HCT116 (cell line): Measurements from ENCODE around the gene USP15. TPM values are rescaled to one million over a fixed set of nuclear protein-coding genes. Genes with fewer than 3 reads are reported as not detected.

Source experiments
- ATAC-seq: fragments of 200-7000 bp; cut with Tn5 transposase; 2 replicates; pipeline ENCODE4 v1.9.1; 2020; ENCODE audit warnings: mild to moderate bottlenecking, moderate library complexity
- BruUV-seq: library from RNA; stranded (reverse); fragments of 400-500 nt; replicated peaks from 2 replicates; lab custom pipeline; 2021; lab: Mats Ljungman, UMichigan
- CTCF ChIA-PET: fragments of 300-600 bp; sonication (Branson Sonifier 250); formaldehyde crosslinking; loops from one replicate; lab custom pipeline; 2021; ENCODE audit warnings: antibody characterized with exemption; lab: Charles Lee
- POLR2A ChIA-PET: fragments of 300-600, 350-600 bp; sonication (Branson Sonifier 250); formaldehyde crosslinking; loops from one replicate; lab custom pipeline; 2021; ENCODE audit warnings: antibody characterized with exemption; lab: Charles Lee
- RAD21 ChIA-PET, 2 experiments: fragments of 300-600 bp; sonication (Branson Sonifier 250); formaldehyde crosslinking; loops; one replicate each; lab custom pipeline; 2023; ENCODE audit warnings: low total read pairs in 2 of 2; ENCODE audit not compliant: uncharacterized antibody in 2 of 2, unreplicated experiment in 2 of 2, low non-redundant PET in 1 of 2; lab: Charles Lee
- DNase-seq: peaks from one replicate; pipeline ENCODE4 v3.0.0-alpha.2; 2010; ENCODE audit warnings: low read depth, low spot score
- H2AFZ ChIP-seq: fragments of 200-600 bp; shearing (Covaris generic), sonication (generic); 2 replicates; pipeline ENCODE4 v1.6.1; 2017; ENCODE audit warnings: low read depth, mixed run types, mixed read lengths, antibody characterized with exemption, low read length; ENCODE audit not compliant: poor library complexity, severe bottlenecking
- H3K27ac ChIP-seq: 2 replicates; pipeline ENCODE4 v1.5.1; 2012; ENCODE audit warnings: low read depth, low read length
- H3K27me3 ChIP-seq: fragments of 200-600 bp; sonication (generic); 2 replicates; pipeline ENCODE4 v1.6.1; 2016; ENCODE audit warnings: mixed run types, low read length, mixed read lengths; ENCODE audit not compliant: insufficient read depth
- H3K36me3 ChIP-seq, 2 experiments: fragments of 200-500 bp in 1 of 2; fragments of 200-600 bp in 1 of 2; sonication (Bioruptor generic) in 1 of 2; sonication (generic) in 1 of 2; 2 replicates each; pipeline versions ENCODE4 v1.5.1 to v1.6.1; 2014 to 2016; ENCODE audit warnings: low read length in 2 of 2, inconsistent platforms in 1 of 2, mixed read lengths in 1 of 2, mixed run types in 1 of 2; ENCODE audit not compliant: insufficient read depth in 2 of 2, control insufficient read depth in 1 of 2
- H3K4me1 ChIP-seq, 2 experiments: fragments of 200-600 bp in 1 of 2; sonication (generic) in 1 of 2; 2 replicates each; pipeline versions ENCODE4 v1.5.1 to v1.6.1; 2012 to 2017; ENCODE audit warnings: low read length in 2 of 2, inconsistent platforms in 1 of 2, mild to moderate bottlenecking in 1 of 2, mixed read lengths in 1 of 2, mixed run types in 1 of 2, moderate library complexity in 1 of 2; ENCODE audit not compliant: insufficient read depth in 2 of 2, control insufficient read depth in 1 of 2
- H3K4me2 ChIP-seq: fragments of 200-600 bp; sonication (generic); 2 replicates; pipeline ENCODE4 v1.6.1; 2017; ENCODE audit warnings: mixed run types, low read length, mixed read lengths
- H3K4me3 ChIP-seq, 2 experiments: fragments of 200-600 bp in 1 of 2; sonication (generic) in 1 of 2; replicated peaks in 1 of 2; 2 replicates each; pipeline ENCODE4 v1.5.1; 2011 to 2016; ENCODE audit warnings: low read length in 2 of 2, control low read depth in 1 of 2, low read depth in 1 of 2, mild to moderate bottlenecking in 1 of 2, mixed read lengths in 1 of 2, mixed run types in 1 of 2
- H3K79me2 ChIP-seq: fragments of 200-600 bp; sonication (generic); 2 replicates; pipeline ENCODE4 v1.6.1; 2017; ENCODE audit warnings: mild to moderate bottlenecking, mixed run types, low read length, moderate library complexity, mixed read lengths; ENCODE audit not compliant: insufficient read depth
- H3K9ac ChIP-seq: fragments of 200-600 bp; sonication (generic); 2 replicates; pipeline ENCODE4 v1.6.1; 2016; ENCODE audit warnings: low read length, mixed read lengths
- H3K9me2 ChIP-seq: fragments of 200-600 bp; sonication (generic), shearing (Covaris generic); 2 replicates; pipeline ENCODE4 v1.6.1; 2017; ENCODE audit warnings: mixed run types, mild to moderate bottlenecking, moderate library complexity; ENCODE audit not compliant: insufficient read depth
- H3K9me3 ChIP-seq, 2 experiments: fragments of 200-500 bp in 1 of 2; fragments of 200-600 bp in 1 of 2; sonication (Bioruptor generic) in 1 of 2; sonication (generic) in 1 of 2; 2 replicates each; pipeline ENCODE4 v1.6.1; 2014 to 2017; ENCODE audit warnings: low read length in 2 of 2, mixed read lengths in 2 of 2, inconsistent platforms in 1 of 2, low read depth in 1 of 2, mild to moderate bottlenecking in 1 of 2, mixed run types in 1 of 2, moderate library complexity in 1 of 2; ENCODE audit not compliant: control insufficient read depth in 1 of 2, insufficient read depth in 1 of 2
- H4K20me1 ChIP-seq: fragments of 200-600 bp; sonication (generic), shearing (Covaris generic); 2 replicates; pipeline ENCODE4 v1.6.1; 2017; ENCODE audit warnings: mixed run types, mild to moderate bottlenecking, moderate library complexity; ENCODE audit not compliant: insufficient read depth
- CBX3 ChIP-seq: IDR thresholded peaks from 2 replicates; pipeline ENCODE4 v1.6.1; 2012; ENCODE audit warnings: low read depth
- CTCF ChIP-seq, 3 experiments: fragments of 200-600 bp in 1 of 3; sonication (generic) in 1 of 3; IDR thresholded peaks in 2 of 3; conservative IDR thresholded peaks in 1 of 3; 2 replicates each; pipeline ENCODE4 v1.5.1; 2012 to 2017; ENCODE audit warnings: low read depth in 2 of 3, low read length in 2 of 3, antibody characterized with exemption in 1 of 3, borderline replicate concordance in 1 of 3, control low read depth in 1 of 3, mild to moderate bottlenecking in 1 of 3, mixed read lengths in 1 of 3, mixed run types in 1 of 3, moderate library complexity in 1 of 3; ENCODE audit not compliant: insufficient read depth in 1 of 3
- ELF1 ChIP-seq: IDR thresholded peaks from 2 replicates; pipeline ENCODE4 v1.6.1; 2012; ENCODE audit warnings: low read depth, borderline replicate concordance
- FOSL1 ChIP-seq: IDR thresholded peaks from 2 replicates; pipeline ENCODE4 v1.6.1; 2012; ENCODE audit warnings: low read depth
- POLR2A ChIP-seq: IDR thresholded peaks from 2 replicates; pipeline ENCODE4 v1.7.0; 2011; ENCODE audit warnings: borderline replicate concordance; ENCODE audit not compliant: insufficient read depth, insufficient read length; ENCODE audit errors: extremely low read depth
- RAD21 ChIP-seq: IDR thresholded peaks from 2 replicates; pipeline ENCODE4 v1.6.1; 2012; ENCODE audit warnings: low read depth, mild to moderate bottlenecking
- SIN3A ChIP-seq: IDR thresholded peaks from 2 replicates; pipeline ENCODE4 v1.6.1; 2012; ENCODE audit warnings: low read depth
- SP1 ChIP-seq: IDR thresholded peaks from 2 replicates; pipeline ENCODE4 v1.6.1; 2012; ENCODE audit warnings: low read depth
- TCF7L2 ChIP-seq: IDR thresholded peaks from 2 replicates; pipeline ENCODE4 v1.7.0; 2011; ENCODE audit warnings: borderline replicate concordance, inconsistent platforms; ENCODE audit not compliant: insufficient read depth, insufficient read length; ENCODE audit errors: extremely low read depth
- YY1 ChIP-seq: IDR thresholded peaks from 2 replicates; pipeline ENCODE4 v1.6.1; 2011; ENCODE audit warnings: low read length, low read depth, moderate library complexity, mild to moderate bottlenecking; ENCODE audit not compliant: insufficient replicate concordance; ENCODE audit errors: extremely low read depth
- ZNF274 ChIP-seq: fragments of 200-500 bp; sonication (Bioruptor generic); IDR thresholded peaks from 2 replicates; pipeline ENCODE4 v1.6.1; 2014; ENCODE audit warnings: mild to moderate bottlenecking, low read depth, low read length, inconsistent platforms
- intact Hi-C: fragments of 100-400 bp; cut with micrococcal nuclease; formaldehyde crosslinking; loops from 2 replicates; pipeline ENCODE4 v1.10.0; 2022
- total RNA-seq: library from RNA; stranded (reverse); gene quantifications from one replicate; pipeline ENCODE4 v1.2.1, GENCODE V29; 2021; ENCODE audit not compliant: unreplicated experiment
- TF ChIP-seq, protein P1 (sequence below): IDR thresholded peaks from 2 replicates; pipeline ENCODE4 v1.6.1; 2012

The USP15 gene
- total RNA-seq, 1 experiment from 2014 or later, result 49.5 TPM

- H3K36me3 ChIP-seq, result no peaks in the 10 kb centered on the region
- H3K4me2 ChIP-seq, result no peak overlapping the region
- ATAC-seq (no peak), DNase-seq (no peak)
- no peaks in the 10 kb centered on the region for H3K27me3 ChIP-seq
- no peak overlapping the region for H3K4me3 ChIP-seq
- no peaks in the 10 kb centered on the region for H4K20me1 ChIP-seq
- no peaks in the 10 kb centered on the region for H3K4me1 ChIP-seq
- no peak overlapping the region for H3K9ac ChIP-seq
- ChIA-PET POLR2A (no interaction called here), CTCF (no interaction called here)
- no peaks in the 10 kb centered on the region for H3K9me3 ChIP-seq
- no peak overlapping the region for H3K27ac ChIP-seq
- H3K79me2 ChIP-seq, result no peaks in the 10 kb centered on the region
- peaks cover 4% of the 10 kb centered on the region; the same call in 1 of the 2 replicates for H3K9me2 ChIP-seq
- intact Hi-C loops, result no loop called here
- H2AFZ ChIP-seq, result no peak overlapping the region
- TF ChIP-seq POLR2A, result no peak
- no peak for TF ChIP-seq FOSL1
- TF ChIP-seq CBX3, result no peak
- no peak for TF ChIP-seq SIN3A
- no peak for TF ChIP-seq ELF1
- no peak for TF ChIP-seq CTCF (IDR thresholded peaks at IDR 0.05 in 2 of 3, conservative IDR thresholded peaks at IDR 0.05 in 1 of 3; ENCODE audit: borderline replicate concordance in 1 of 3, insufficient read depth in 1 of 3, low read depth in 2 of 3, low read length in 2 of 3)
- no peak for TF ChIP-seq ZNF274
- TF ChIP-seq, all 23 proteins: peak for 0
- no TSS peak for BruUV-seq
- RAD21 ChIA-PET, result no interaction called here
Measured at GRCh38 chr12:62232143-62232729, 28.0 kb upstream of the USP15 start.

- ChIA-PET POLR2A (no interaction called here), RAD21 (no interaction called here), CTCF (no interaction called here)
- H3K79me2 ChIP-seq, result no peaks in the 10 kb centered on the region
- H2AFZ ChIP-seq, result no peak overlapping the region
- no peaks in the 10 kb centered on the region for H3K4me1 ChIP-seq
- no peak for DNase-seq
- H3K4me2 ChIP-seq, result no peak overlapping the region
- BruUV-seq, result no TSS peak
- H3K36me3 ChIP-seq, result no peaks in the 10 kb centered on the region
- intact Hi-C loops, result no loop called here
- H4K20me1 ChIP-seq, result no peaks in the 10 kb centered on the region
- H3K4me3 ChIP-seq, result no peak overlapping the region
- no peak overlapping the region for H3K27ac ChIP-seq
- H3K9me2 ChIP-seq, result peaks cover 4% of the 10 kb centered on the region; the same call in 1 of the 2 replicates
- no peaks in the 10 kb centered on the region for H3K27me3 ChIP-seq
- no peak for ATAC-seq
- no peak overlapping the region for H3K9ac ChIP-seq
- no peaks in the 10 kb centered on the region for H3K9me3 ChIP-seq
- TF ChIP-seq FOSL1 (no peak), SP1 (no peak), TCF7L2 (no peak), YY1 (no peak), ELF1 (no peak), CTCF (IDR thresholded peaks at IDR 0.05 in 2 of 3, conservative IDR thresholded peaks at IDR 0.05 in 1 of 3; ENCODE audit: borderline replicate concordance in 1 of 3, insufficient read depth in 1 of 3, low read depth in 2 of 3, low read length in 2 of 3) (no peak), RAD21 (no peak)
- TF ChIP-seq, protein P1, sequence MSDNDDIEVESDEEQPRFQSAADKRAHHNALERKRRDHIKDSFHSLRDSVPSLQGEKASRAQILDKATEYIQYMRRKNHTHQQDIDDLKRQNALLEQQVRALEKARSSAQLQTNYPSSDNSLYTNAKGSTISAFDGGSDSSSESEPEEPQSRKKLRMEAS, result no peak
Measured at GRCh38 chr12:62233805-62234204, 26.4 kb upstream of the USP15 start.
